Activated CD4-positive, alpha-beta memory T cell treated with anti-CD3 and anti-CD28 coated beads, Interleukin-2, amount 10 ng/mL, durations not matched to agents 7 days and 5 days (primary cell): ENCODE measurements around the gene CT55. TPM values are rescaled to one million over a fixed set of nuclear protein-coding genes. Genes with fewer than 3 reads are reported as not detected.
"Not testable (repeated sequence)": the region's sequence is repeated elsewhere in the genome, so short reads cannot be mapped to it uniquely, and the experiment has no call there.

ENCODE experiments used
- CTCF ChIA-PET: fragments of 350-600 bp; sonication (Branson Sonifier 250); formaldehyde crosslinking; loops from one replicate; lab custom pipeline; 2021; ENCODE audit warnings: antibody characterized with exemption, inconsistent platforms; lab: Charles Lee
- POLR2A ChIA-PET: fragments of 350-600 bp; sonication (Branson Sonifier 250); formaldehyde crosslinking; loops from one replicate; lab custom pipeline; 2021; ENCODE audit warnings: antibody characterized with exemption; lab: Charles Lee
- DNase-seq: peaks from one replicate; pipeline ENCODE4 v3.0.0-alpha.2; 2020
- H3K27ac Mint-ChIP-seq: one replicate; pipeline ENCODE4 v1.8.0; 2021; ENCODE audit warnings: mild to moderate bottlenecking, mixed read lengths
- H3K27me3 Mint-ChIP-seq: one replicate; pipeline ENCODE4 v1.8.0; 2021; ENCODE audit warnings: mixed read lengths
- H3K36me3 Mint-ChIP-seq: one replicate; pipeline ENCODE4 v1.8.0; 2021; ENCODE audit warnings: low read depth, mixed read lengths
- H3K4me1 Mint-ChIP-seq: one replicate; pipeline ENCODE4 v1.8.0; 2021; ENCODE audit warnings: mixed read lengths
- H3K4me3 Mint-ChIP-seq: one replicate; pipeline ENCODE4 v1.8.0; 2021; ENCODE audit warnings: mild to moderate bottlenecking, mixed read lengths
- H3K9me3 Mint-ChIP-seq: one replicate; pipeline ENCODE4 v1.8.0; 2021; ENCODE audit warnings: mixed read lengths
- total RNA-seq, 2 experiments: library from RNA; stranded (reverse); gene quantifications; one replicate each; pipeline ENCODE4 v1.2.3, GENCODE V29; 2021

Gene CT55
- total RNA-seq, 2 experiments from 2014 or later, result not detected

DNA sequence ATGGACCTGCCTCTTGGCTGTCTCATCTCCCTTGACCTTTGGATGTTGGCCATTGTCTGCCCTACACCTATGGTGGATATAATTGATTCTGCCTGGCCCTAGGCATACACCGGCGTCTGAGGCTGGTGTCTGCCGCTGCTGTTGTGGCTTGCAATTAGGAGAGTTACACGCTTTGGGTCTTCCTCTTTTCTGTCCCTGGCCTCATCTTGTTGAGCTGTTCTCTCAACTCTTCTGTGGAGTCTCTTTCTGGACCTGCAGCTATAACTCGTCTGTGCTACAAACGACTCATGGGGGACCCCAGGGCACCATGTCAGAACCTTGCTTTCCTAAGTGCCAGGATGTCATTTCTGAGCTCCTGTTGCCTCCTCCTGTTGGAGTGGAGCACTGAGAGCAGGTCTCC lies 45.1 kb downstream of the CT55 start:
- POLR2A ChIA-PET, CTCF ChIA-PET, H3K9me3 Mint-ChIP-seq, H3K27me3 Mint-ChIP-seq, H3K4me1 Mint-ChIP-seq, H3K36me3 Mint-ChIP-seq, DNase-seq, H3K4me3 Mint-ChIP-seq, H3K27ac Mint-ChIP-seq: not testable (repeated sequence)

GRCh38 chrX:135120056-135120576 lies 51.1 kb downstream of the CT55 start, which contains the start of gene ETDB:
TSS of gene ETDB (minus strand) at chrX:135120526. CDS start at chrX:135119261, 1,265 bp downstream.
- not testable (repeated sequence) for DNase-seq

DNA sequence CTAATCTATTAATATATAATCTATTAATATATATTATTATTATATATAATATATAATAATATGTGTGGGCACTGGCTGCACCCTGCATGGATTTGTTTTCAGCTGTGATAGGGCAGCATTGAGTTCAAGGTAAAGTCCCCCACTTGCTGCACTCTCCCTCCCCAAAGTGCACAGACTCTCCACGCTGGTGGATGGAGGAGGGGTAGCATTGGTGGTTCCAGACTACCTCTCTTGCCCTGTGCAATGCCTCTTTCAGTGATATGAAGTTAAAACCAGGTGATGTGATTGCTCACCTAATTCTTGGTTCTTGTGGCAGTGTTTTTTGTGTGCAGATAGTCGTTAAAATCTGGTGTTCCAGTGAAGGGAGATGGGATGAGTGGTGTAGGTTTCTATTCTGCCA lies 55.1 kb downstream of the CT55 start:
- H3K27ac Mint-ChIP-seq, H3K4me3 Mint-ChIP-seq, CTCF ChIA-PET, POLR2A ChIA-PET, H3K9me3 Mint-ChIP-seq, H3K27me3 Mint-ChIP-seq, H3K4me1 Mint-ChIP-seq, DNase-seq, H3K36me3 Mint-ChIP-seq: not testable (repeated sequence)

More at GRCh38 chrX:135120056-135120576, 51.1 kb downstream of the CT55 start, which contains the start of gene ETDB:
- POLR2A ChIA-PET, H3K27me3 Mint-ChIP-seq, H3K9me3 Mint-ChIP-seq, CTCF ChIA-PET, H3K4me3 Mint-ChIP-seq, H3K27ac Mint-ChIP-seq, H3K4me1 Mint-ChIP-seq, H3K36me3 Mint-ChIP-seq: not testable (repeated sequence)

DNA sequence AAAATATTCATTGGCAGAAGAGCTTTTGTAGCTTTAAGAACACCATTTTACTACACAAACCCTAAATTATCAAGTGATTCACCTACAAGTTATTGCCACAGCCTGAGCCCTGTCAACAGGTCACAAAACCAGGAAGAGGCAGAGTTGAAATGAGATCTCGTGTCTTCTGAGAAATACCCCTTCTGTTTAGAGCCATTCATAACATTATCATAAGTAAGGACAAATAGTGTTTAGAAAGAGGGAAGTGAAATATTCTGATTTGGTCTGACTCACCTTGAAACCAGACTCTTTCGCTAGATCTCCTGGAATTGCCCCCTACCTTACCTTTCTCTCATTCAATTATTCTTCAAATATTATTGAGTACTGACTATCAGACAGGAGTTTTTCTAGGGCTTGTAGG lies 56.8 kb downstream of the CT55 start:
- Mint-ChIP-seq H3K4me3 (no peak overlapping the region), H3K4me1 (no peaks in the 10 kb centered on the region), H3K27me3 (peaks cover 11% of the 10 kb centered on the region), H3K36me3 (no peaks in the 10 kb centered on the region), H3K27ac (no peak overlapping the region), H3K9me3 (no peaks in the 10 kb centered on the region)
- POLR2A ChIA-PET, result no interaction called here
- CTCF ChIA-PET, result no interaction called here
- DNase-seq, result no peak

- H3K9me3 Mint-ChIP-seq, result no peaks in the 10 kb centered on the region
- no peak for DNase-seq
- H3K27ac Mint-ChIP-seq, result no peak overlapping the region
- H3K36me3 Mint-ChIP-seq, result no peaks in the 10 kb centered on the region
- H3K4me3 Mint-ChIP-seq, result no peak overlapping the region
- ChIA-PET CTCF (interaction anchor here (1.2 to 2.0 kb wide), 2 partner anchors 27 to 73 kb away, joined by 4 to 11 read pairs; no protein-coding TSS in a partner anchor), POLR2A (no interaction called here)
- peaks cover 24% of the 10 kb centered on the region for H3K27me3 Mint-ChIP-seq
- H3K4me1 Mint-ChIP-seq, result no peaks in the 10 kb centered on the region
Observed at GRCh38 chrX:135112743-135113142, 58.5 kb downstream of the CT55 start.

GRCh38 chrX:135112096-135112729 lies 59.0 kb downstream of the CT55 start:
- Mint-ChIP-seq H3K9me3 (no peaks in the 10 kb centered on the region), H3K27ac (no peak overlapping the region), H3K4me3 (no peak overlapping the region), H3K36me3 (no peaks in the 10 kb centered on the region), H3K27me3 (peaks cover 24% of the 10 kb centered on the region), H3K4me1 (no peaks in the 10 kb centered on the region)
- ChIA-PET CTCF (interaction anchor here (1.1 to 2.0 kb wide), 3 partner anchors 26 to 74 kb away, joined by 3 to 11 read pairs (median 4); no protein-coding TSS in a partner anchor), POLR2A (no interaction called here)
- peak; percentile 31 for DNase-seq

- CTCF ChIA-PET, result no interaction called here
- no peaks in the 10 kb centered on the region for H3K4me1 Mint-ChIP-seq
- no peak overlapping the region for H3K4me3 Mint-ChIP-seq
- no peaks in the 10 kb centered on the region for H3K9me3 Mint-ChIP-seq
- no peaks in the 10 kb centered on the region for H3K36me3 Mint-ChIP-seq
- peaks cover 29% of the 10 kb centered on the region for H3K27me3 Mint-ChIP-seq
- DNase-seq, result no peak
- POLR2A ChIA-PET, result no interaction called here
- H3K27ac Mint-ChIP-seq, result no peak overlapping the region
Observed at GRCh38 chrX:135109554-135109953, 61.6 kb downstream of the CT55 start.

Other genes with a start within 250 kb of the CT55 start
- under 1 TPM; 0.35 to 0.38 TPM for gene SMIM10, start 180.4 kb downstream of the CT55 start, total RNA-seq
- gene RTL8B, start 148.9 kb downstream of the CT55 start, total RNA-seq, result under 1 TPM; 0.13 to 0.28 TPM
- gene RTL8C, start 139.0 kb downstream of the CT55 start, total RNA-seq, result 10 to 100 TPM; 29.7 TPM
- gene RTL8A, start 119.3 kb downstream of the CT55 start, total RNA-seq, result 10 to 100 TPM; 14.2 to 15.3 TPM
- gene SMIM10L2B, start 72.7 kb downstream of the CT55 start, total RNA-seq, result under 1 TPM in 1 of 2 experiments, not detected in 1; 0.15 TPM
- gene ETDB, start 50.9 kb downstream of the CT55 start, total RNA-seq, result not detected
- not detected for gene ETDA, start 80.7 kb upstream of the CT55 start, total RNA-seq
- not detected for gene ETDC, start 138.1 kb upstream of the CT55 start, total RNA-seq
- gene ZNF75D, start 172.7 kb upstream of the CT55 start, total RNA-seq, result 10 to 100 TPM; 11.8 to 11.9 TPM
- 1 to 10 TPM; 4.7 to 4.8 TPM for gene ZNF449, start 173.4 kb upstream of the CT55 start, total RNA-seq